Neural cell (in vitro differentiated cells): Measurements from ENCODE around the gene MRPS5. TPM values are rescaled to one million over a fixed set of nuclear protein-coding genes. Genes with fewer than 3 reads are reported as not detected.

ENCODE experiments used
- H2AFZ ChIP-seq: fragments of 200-600, 300-800 bp; sonication (generic), shearing (Covaris generic); 2 replicates; pipeline ENCODE4 v1.6.0; 2014; ENCODE audit warnings: low read depth, mild to moderate bottlenecking, antibody characterized with exemption, low read length, moderate library complexity
- H3F3A ChIP-seq: fragments of 200-600 bp; shearing (Covaris generic); 2 replicates; pipeline ENCODE4 v1.6.1; 2016; ENCODE audit warnings: mild to moderate bottlenecking, moderate library complexity, mixed read lengths, antibody characterized with exemption, low read length; ENCODE audit not compliant: insufficient read depth, poor library complexity, severe bottlenecking
- H3K27ac ChIP-seq: fragments of 200-600, 300-800 bp; sonication (generic), shearing (Covaris generic); 2 replicates; pipeline ENCODE4 v1.5.1; 2014; ENCODE audit warnings: mild to moderate bottlenecking, low read length, moderate library complexity
- H3K27me3 ChIP-seq: fragments of 300-800, 200-600 bp; sonication (generic), shearing (Covaris generic); 2 replicates; pipeline ENCODE4 v1.6.0; 2014; ENCODE audit warnings: mild to moderate bottlenecking, low read depth, low read length, moderate library complexity; ENCODE audit not compliant: insufficient read depth
- H3K36me3 ChIP-seq: fragments of 300-800, 200-600 bp; sonication (generic), shearing (Covaris generic); 2 replicates; pipeline ENCODE4 v1.5.1; 2014; ENCODE audit warnings: mild to moderate bottlenecking, antibody characterized with exemption, low read length, moderate library complexity; ENCODE audit not compliant: insufficient read depth
- H3K4me2 ChIP-seq: fragments of 300-800, 200-600 bp; sonication (generic), shearing (Covaris generic); 2 replicates; pipeline ENCODE4 v1.6.0; 2014; ENCODE audit warnings: mild to moderate bottlenecking, low read length
- H3K4me3 ChIP-seq: fragments of 300-800, 200-600 bp; sonication (generic), shearing (Covaris generic); 2 replicates; pipeline ENCODE4 v1.5.1; 2014; ENCODE audit warnings: mild to moderate bottlenecking, low read length, moderate library complexity
- H3K79me2 ChIP-seq: fragments of 200-600 bp; shearing (Covaris generic); replicated peaks from 2 replicates; pipeline ENCODE4 v1.6.0; 2014; ENCODE audit warnings: mild to moderate bottlenecking, low read length, moderate library complexity; ENCODE audit not compliant: insufficient read depth
- H3K9ac ChIP-seq: fragments of 300-800, 200-600 bp; sonication (generic), shearing (Covaris generic); 2 replicates; pipeline ENCODE4 v1.6.1; 2016; ENCODE audit warnings: mild to moderate bottlenecking, low read length, mixed read lengths
- H3K9me2 ChIP-seq: fragments of 200-600 bp; shearing (Covaris generic); 2 replicates; pipeline ENCODE4 v1.6.1; 2016; ENCODE audit warnings: mild to moderate bottlenecking, low read length, mixed read lengths; ENCODE audit not compliant: insufficient read depth
- H3K9me3 ChIP-seq: fragments of 200-600, 300-800 bp; sonication (generic), shearing (Covaris generic); 2 replicates; pipeline ENCODE4 v1.6.1; 2016; ENCODE audit warnings: mild to moderate bottlenecking, mixed run types, low read length, moderate library complexity, mixed read lengths
- H4K20me1 ChIP-seq: fragments of 200-600 bp; shearing (Covaris generic); 2 replicates; pipeline ENCODE4 v1.6.1; 2016; ENCODE audit warnings: mild to moderate bottlenecking, mixed run types; ENCODE audit not compliant: insufficient read depth
- CTCF ChIP-seq: fragments of 450-650 bp; IDR thresholded peaks from 2 replicates; pipeline ENCODE4 v1.5.1; 2014; ENCODE audit warnings: antibody characterized with exemption, mild to moderate bottlenecking, moderate library complexity; ENCODE audit not compliant: poor library complexity, severe bottlenecking
- EP300 ChIP-seq: fragments of 450-650 bp; conservative IDR thresholded peaks from 2 replicates; pipeline ENCODE4 v1.6.1; 2014; ENCODE audit warnings: antibody characterized with exemption, mild to moderate bottlenecking, moderate library complexity; ENCODE audit not compliant: poor library complexity, severe bottlenecking
- EZH2 ChIP-seq: fragments of 200-600, 300-800 bp; shearing (Covaris generic), sonication (generic); IDR thresholded peaks from 2 replicates; pipeline ENCODE4 v1.6.1; 2014; ENCODE audit warnings: antibody characterized with exemption, low read length, borderline replicate concordance, mild to moderate bottlenecking; ENCODE audit not compliant: insufficient read depth, poor library complexity, severe bottlenecking
- MXI1 ChIP-seq: fragments of 450-650 bp; conservative IDR thresholded peaks from 2 replicates; pipeline ENCODE4 v1.6.1; 2014; ENCODE audit warnings: antibody characterized with exemption, mild to moderate bottlenecking; ENCODE audit not compliant: poor library complexity, severe bottlenecking
- POLR2AphosphoS5 ChIP-seq: IDR thresholded peaks from 2 replicates; pipeline ENCODE4 v1.6.1; 2012
- RAD21 ChIP-seq: fragments of 450-650 bp; conservative IDR thresholded peaks from 2 replicates; pipeline ENCODE4 v1.6.1; 2014; ENCODE audit warnings: antibody characterized with exemption, mild to moderate bottlenecking, moderate library complexity
- REST ChIP-seq: IDR thresholded peaks from 2 replicates; pipeline ENCODE4 v1.6.1; 2012; ENCODE audit warnings: borderline replicate concordance
- SMC3 ChIP-seq: fragments of 450-650 bp; conservative IDR thresholded peaks from 2 replicates; pipeline ENCODE4 v1.6.1; 2014; ENCODE audit warnings: antibody characterized with exemption, mild to moderate bottlenecking, moderate library complexity; ENCODE audit not compliant: poor library complexity
- TAF1 ChIP-seq: IDR thresholded peaks from 2 replicates; pipeline ENCODE4 v1.6.1; 2012; ENCODE audit warnings: low read depth
- polyA plus RNA-seq: library from polyadenylated mRNA; depleted of rRNA; stranded (reverse); fragments of >200 nt; gene quantifications from 2 replicates; pipeline ENCODE4 v1.2.3, GENCODE V29; 2014

The MRPS5 gene
- polyA plus RNA-seq, 1 donor from 2014 or later, result 167 TPM

DNA sequence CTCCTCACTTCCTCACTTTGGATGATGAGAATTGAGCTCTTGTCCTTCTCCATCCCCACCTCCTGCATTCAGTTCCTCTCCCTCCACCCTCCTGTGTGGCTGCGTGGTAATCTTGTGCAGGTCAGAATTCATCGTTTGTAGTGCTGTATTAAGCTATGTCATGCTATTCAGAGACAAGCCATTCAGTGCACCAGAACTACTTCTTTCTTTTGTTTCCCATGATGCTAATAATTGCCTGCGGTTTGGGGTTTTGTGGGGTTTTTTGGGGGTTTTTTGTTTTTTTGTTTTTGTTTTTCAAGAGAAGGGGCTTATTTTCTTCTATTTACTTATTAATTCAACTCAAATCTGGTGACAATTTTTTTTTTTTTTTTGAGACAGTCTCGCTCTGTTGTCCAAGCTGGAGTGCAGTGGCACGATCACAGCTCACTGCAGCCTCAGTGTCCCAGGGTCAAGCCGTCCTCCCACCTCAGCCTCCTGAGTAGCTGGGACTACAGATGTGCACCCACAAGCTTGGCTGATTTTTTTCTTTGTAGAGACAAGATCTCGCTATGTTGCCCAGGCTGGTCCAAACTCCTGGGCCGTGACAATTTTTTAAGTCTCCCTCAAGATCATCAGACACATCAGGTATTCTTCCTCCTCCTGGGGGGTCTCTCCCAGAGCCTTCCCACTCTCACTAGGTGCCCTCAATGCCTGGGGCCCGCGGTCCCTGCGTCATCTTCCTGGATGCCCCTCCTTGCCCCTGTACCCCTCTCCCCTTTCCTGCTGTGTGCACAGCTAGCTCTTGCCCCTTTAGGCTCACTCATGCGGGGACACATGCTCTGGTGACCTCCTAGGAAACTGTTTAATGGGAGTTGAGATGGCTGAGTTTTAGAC, 58.3 kb downstream of the MRPS5 start:
- Histone ChIP-seq H3K36me3 (no peaks in the 10 kb centered on the region), H3K4me2 (no peak overlapping the region)

GRCh38 chr2:95062242-95063085, 59.1 kb downstream of the MRPS5 start:
- Histone ChIP-seq H3F3A (no peaks in the 10 kb centered on the region), H3K36me3 (no peaks in the 10 kb centered on the region), H3K79me2 (no peaks in the 10 kb centered on the region), H3K9ac (no peak overlapping the region), H3K27ac (no peak overlapping the region), H2AFZ (no peak overlapping the region), H3K4me2 (no peak overlapping the region), H3K9me3 (no peaks in the 10 kb centered on the region), H4K20me1 (no peaks in the 10 kb centered on the region), H3K4me3 (no peak overlapping the region), H3K9me2 (no peaks in the 10 kb centered on the region), H3K27me3 (no peaks in the 10 kb centered on the region)
- TF ChIP-seq EP300 (no peak), RAD21 (no peak), TAF1 (no peak), REST (no peak)

More for the DNA sequence above, 58.3 kb downstream of the MRPS5 start:
- H2AFZ ChIP-seq, result no peak overlapping the region
- TF ChIP-seq EP300 (no peak), POLR2AphosphoS5 (no peak), EZH2 (no peak), RAD21 (no peak), SMC3 (no peak), TAF1 (no peak), CTCF (no peak), MXI1 (no peak)
- H3K27ac ChIP-seq, result no peak overlapping the region
- no peaks in the 10 kb centered on the region for H3K79me2 ChIP-seq
- no peaks in the 10 kb centered on the region for H3F3A ChIP-seq
- no peaks in the 10 kb centered on the region for H3K9me2 ChIP-seq
- no peak overlapping the region for H3K4me3 ChIP-seq
- no peak overlapping the region for H3K9ac ChIP-seq
- H4K20me1 ChIP-seq, result no peaks in the 10 kb centered on the region
- no peaks in the 10 kb centered on the region for H3K9me3 ChIP-seq
- no peaks in the 10 kb centered on the region for H3K27me3 ChIP-seq
